22Rv1 (cell line): ENCODE data around the gene TLR6.
A peak's percentile ranks its signal among the peaks of the same experiment; 100 is the strongest.

Experiments
- H3K27ac ChIP-seq: fragments of 450-650 bp; 2 replicates; pipeline ENCODE4 v1.5.1; 2017
- ZFX ChIP-seq: fragments of 450-650 bp; IDR thresholded peaks from 2 replicates; pipeline ENCODE4 v1.6.1; 2017; ENCODE audit warnings: antibody characterized with exemption, borderline replicate concordance
- TF ChIP-seq, protein P1 (sequence below): fragments of 450-650 bp; IDR thresholded peaks from 2 replicates; pipeline ENCODE4 v1.5.1; 2017; ENCODE audit warnings: mild to moderate bottlenecking

Gene TLR6

DNA sequence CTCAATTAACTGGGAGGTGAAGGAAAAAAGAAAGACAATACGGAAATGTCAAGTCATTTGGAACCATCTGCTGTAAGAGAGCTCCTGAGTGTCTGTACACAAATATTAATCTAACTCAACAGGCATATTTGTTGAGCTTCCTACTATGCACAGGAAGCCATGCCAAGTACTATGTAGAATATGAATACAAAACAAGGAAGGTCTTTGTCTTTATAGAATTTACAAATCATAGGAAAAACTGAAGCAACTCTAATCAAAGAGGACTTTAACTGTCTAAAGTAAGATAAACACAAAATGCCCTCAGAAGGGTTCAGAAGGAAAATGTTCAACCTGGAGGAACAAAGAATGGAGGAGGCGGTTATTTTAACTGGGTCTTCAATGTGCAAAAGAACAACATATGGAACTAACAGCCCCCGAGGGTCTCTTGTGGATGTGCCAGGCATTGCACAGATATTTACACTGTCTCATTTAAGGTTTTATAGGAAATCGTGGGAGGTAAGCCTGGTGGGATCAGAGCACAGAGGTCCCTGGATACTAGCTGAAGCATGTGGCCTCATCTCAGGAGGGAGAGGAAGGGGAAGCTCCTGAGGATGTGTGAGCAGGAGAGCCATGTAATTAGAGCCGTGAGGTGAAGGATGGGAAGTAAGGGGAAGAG lies 16.8 kb upstream of the TLR6 start:
- peak overlapping the region; percentile 89 for H3K27ac ChIP-seq
- TF ChIP-seq, protein P1, sequence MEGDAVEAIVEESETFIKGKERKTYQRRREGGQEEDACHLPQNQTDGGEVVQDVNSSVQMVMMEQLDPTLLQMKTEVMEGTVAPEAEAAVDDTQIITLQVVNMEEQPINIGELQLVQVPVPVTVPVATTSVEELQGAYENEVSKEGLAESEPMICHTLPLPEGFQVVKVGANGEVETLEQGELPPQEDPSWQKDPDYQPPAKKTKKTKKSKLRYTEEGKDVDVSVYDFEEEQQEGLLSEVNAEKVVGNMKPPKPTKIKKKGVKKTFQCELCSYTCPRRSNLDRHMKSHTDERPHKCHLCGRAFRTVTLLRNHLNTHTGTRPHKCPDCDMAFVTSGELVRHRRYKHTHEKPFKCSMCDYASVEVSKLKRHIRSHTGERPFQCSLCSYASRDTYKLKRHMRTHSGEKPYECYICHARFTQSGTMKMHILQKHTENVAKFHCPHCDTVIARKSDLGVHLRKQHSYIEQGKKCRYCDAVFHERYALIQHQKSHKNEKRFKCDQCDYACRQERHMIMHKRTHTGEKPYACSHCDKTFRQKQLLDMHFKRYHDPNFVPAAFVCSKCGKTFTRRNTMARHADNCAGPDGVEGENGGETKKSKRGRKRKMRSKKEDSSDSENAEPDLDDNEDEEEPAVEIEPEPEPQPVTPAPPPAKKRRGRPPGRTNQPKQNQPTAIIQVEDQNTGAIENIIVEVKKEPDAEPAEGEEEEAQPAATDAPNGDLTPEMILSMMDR, result no peak
- no peak for TF ChIP-seq ZFX

DNA sequence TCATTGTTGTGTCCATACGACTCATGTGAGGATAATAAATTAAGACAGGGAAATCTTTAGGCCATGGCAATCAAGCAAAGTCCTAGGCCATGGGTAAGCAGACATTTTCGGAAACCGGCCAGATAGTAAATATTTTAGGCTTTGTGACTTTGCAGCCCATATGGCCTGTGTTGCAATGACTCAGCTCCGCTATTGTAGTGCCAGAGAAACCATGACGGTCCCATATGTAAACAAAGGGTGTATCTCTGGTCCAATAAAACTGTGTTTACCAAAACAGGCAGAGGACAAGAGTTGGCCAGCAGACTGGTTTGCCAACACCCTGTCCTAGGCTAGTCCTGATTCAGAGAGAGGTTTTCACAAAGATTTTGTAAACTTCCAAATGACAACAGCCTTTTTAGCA lies 16.0 kb upstream of the TLR6 start:
- TF ChIP-seq, protein P1, result no peak
- no peak for TF ChIP-seq ZFX
- H3K27ac ChIP-seq, result peak overlapping the region; percentile 89

DNA sequence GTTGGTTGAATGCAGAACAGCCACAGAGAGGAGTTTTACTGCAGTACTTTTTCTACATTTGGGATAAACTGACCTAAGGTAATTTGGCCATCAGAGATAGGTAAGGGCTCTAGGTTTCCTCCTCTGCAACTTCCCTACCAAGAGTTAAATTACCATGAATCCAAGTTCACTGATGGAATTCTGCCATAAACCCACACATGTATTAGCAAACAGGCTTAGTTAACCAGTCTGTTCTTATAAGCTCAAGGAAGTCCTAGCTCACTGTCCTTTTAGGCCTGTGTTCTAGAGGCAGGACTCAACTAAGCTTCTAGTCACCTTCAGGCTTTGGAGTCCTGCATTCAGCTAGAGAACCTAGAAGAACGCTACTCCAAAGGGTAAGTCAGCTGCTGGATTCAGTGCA lies 15.0 kb upstream of the TLR6 start:
- no peak for TF ChIP-seq ZFX
- TF ChIP-seq, protein P1, result no peak
- peak overlapping the region; percentile 89 for H3K27ac ChIP-seq

DNA sequence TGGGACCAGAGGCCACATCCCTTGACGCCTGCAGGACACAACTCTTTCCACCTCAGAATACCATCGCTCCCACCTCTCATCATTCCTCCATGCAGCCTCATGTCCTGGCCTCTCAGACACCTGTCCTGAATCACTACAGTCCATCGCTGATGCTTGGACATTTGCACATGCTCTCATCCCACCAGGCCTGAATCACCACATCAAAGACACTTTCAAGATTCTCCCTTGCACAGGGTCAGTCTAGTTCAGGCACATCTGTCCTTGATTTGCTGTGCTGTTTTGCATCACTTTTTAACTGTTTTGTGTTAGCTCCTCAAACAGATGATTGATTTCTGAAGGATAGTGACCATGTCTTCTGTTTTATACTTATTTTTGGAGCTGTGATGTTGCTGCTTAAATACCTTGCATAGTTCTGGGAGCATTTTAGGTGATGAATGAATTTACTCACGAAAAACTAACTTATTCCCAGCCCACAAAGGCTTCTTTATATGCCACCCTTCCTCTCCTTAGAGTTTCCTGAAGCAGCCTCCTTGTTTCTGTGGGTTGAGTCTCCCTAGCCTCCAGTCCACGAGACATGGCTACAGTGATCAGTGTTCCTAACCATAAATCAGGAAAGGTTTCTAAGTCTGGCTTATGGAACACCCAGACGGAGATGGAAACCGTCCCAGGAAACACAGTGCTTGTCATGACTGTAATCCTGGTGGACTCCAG lies 13.6 kb upstream of the TLR6 start:
- H3K27ac ChIP-seq, result no peak overlapping the region
- TF ChIP-seq, protein P1, result no peak
- TF ChIP-seq ZFX, result no peak

DNA sequence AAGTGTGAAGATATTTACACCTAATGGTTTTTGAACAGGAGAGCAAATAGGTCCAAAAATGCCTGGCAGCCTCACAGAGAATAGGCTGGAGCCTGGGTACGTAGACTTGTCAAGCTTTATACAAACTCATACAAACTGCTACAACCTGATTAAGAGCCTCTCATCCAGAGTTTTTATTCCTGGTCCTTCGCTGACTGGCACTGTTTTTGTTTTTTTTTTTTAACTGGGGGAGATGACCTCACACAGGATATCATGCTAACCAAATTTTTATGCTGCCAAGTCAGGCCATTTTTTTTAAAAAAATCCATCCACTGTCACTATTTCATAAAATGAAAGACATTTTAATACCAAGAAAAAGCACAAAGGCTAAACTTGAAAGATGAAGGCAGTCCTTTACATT lies 12.9 kb upstream of the TLR6 start:
- peak overlapping the region; percentile 61; the same call in 1 of the 2 replicates for H3K27ac ChIP-seq
- TF ChIP-seq, protein P1, result no peak
- no peak for TF ChIP-seq ZFX

DNA sequence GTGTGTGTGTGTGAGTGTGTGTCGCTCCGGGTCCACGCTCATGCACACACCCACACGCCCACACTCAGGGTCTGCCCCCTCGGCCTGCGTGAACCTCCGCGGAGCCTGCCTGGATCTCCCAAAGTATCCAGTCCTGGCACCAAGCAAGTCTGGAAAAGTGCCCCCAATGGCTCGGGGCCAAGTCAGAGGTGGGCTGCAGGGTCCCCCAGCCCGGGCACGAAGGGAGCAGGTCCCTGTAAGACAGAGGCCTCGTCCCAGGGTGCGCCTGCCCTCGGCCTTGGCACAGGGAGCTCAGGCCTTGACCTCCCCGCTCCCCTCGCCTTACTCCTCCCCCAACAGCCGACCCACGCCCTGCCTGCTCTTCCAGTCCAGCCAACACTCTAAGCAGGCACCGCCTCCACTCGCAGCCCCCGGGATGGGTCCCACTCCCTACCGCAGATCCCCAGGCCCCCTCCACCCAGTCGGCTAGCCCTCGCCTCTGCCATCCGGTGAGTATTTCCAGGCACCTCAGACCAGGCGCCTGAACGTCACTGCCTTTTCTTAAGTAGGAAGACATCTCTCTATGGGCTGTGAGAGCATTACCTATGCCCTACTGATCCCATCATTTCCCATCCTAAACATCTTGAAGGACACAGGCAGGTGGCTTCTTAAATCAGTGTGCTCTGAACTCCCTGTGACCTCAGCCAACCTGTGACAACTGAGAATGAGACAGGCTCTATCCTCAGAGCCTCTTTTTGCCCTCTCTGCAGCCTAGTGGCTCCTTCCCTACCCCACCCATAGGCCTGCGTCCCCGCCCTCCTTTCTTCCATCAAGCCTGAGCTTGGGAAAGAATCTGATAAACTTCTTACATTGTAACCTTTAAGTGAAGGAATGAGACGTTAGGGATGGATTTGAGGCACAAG lies 11.7 kb upstream of the TLR6 start:
- H3K27ac ChIP-seq, result peak overlapping the region; percentile 61
- no peak for TF ChIP-seq ZFX
- TF ChIP-seq, protein P1, result no peak
